Panc1 (cell line): ENCODE results near the gene MAGEF1.

Experiments used
- CTCF ChIP-seq: fragments of 450-650 bp; IDR thresholded peaks from 2 replicates; pipeline ENCODE4 v1.5.1; 2017; ENCODE audit warnings: mild to moderate bottlenecking
- POLR2AphosphoS5 ChIP-seq: IDR thresholded peaks from 2 replicates; pipeline ENCODE4 v1.6.1; 2012; ENCODE audit warnings: mild to moderate bottlenecking, low read depth, low read length, moderate library complexity
- REST ChIP-seq, 2 experiments: IDR thresholded peaks; 2 replicates each; pipeline ENCODE4 v1.6.1; 2011 to 2012; ENCODE audit warnings: low read depth in 2 of 2, control low read depth in 1 of 2, low read length in 1 of 2, mild to moderate bottlenecking in 1 of 2, moderate library complexity in 1 of 2; ENCODE audit not compliant: insufficient read depth in 1 of 2

GRCh38 chr3:184733181-184733580 lies 21.3 kb upstream of the MAGEF1 start:
- TF ChIP-seq REST (IDR thresholded peaks at IDR 0.05; ENCODE audit: insufficient read depth in 1 of 2, low read depth in 2 of 2, low read length in 1 of 2) (no peak), CTCF (no peak), POLR2AphosphoS5 (no peak)
